HCT116 (cell line): Measurements from ENCODE around the gene NBPF6. TPM values are rescaled to one million over a fixed set of nuclear protein-coding genes. Genes with fewer than 3 reads are reported as not detected.
"Not testable (repeated sequence)": the region's sequence is repeated elsewhere in the genome, so short reads cannot be mapped to it uniquely, and the experiment has no call there.

Source experiments
- ATAC-seq: fragments of 200-7000 bp; cut with Tn5 transposase; 2 replicates; pipeline ENCODE4 v1.9.1; 2020; ENCODE audit warnings: mild to moderate bottlenecking, moderate library complexity
- Bru-seq: library from RNA; stranded (reverse); fragments of 400-500 nt; gene quantifications from one replicate; lab custom pipeline; 2021; lab: Mats Ljungman, UMichigan
- BruChase-seq, 2 experiments: library from RNA; stranded (reverse); fragments of 400-500 nt; gene quantifications; one replicate each; lab custom pipeline; 2021; lab: Mats Ljungman, UMichigan
- BruUV-seq: library from RNA; stranded (reverse); fragments of 400-500 nt; replicated peaks from 2 replicates; lab custom pipeline; 2021; lab: Mats Ljungman, UMichigan
- CTCF ChIA-PET: fragments of 300-600 bp; sonication (Branson Sonifier 250); formaldehyde crosslinking; loops from one replicate; lab custom pipeline; 2021; ENCODE audit warnings: antibody characterized with exemption; lab: Charles Lee
- POLR2A ChIA-PET: fragments of 300-600, 350-600 bp; sonication (Branson Sonifier 250); formaldehyde crosslinking; loops from one replicate; lab custom pipeline; 2021; ENCODE audit warnings: antibody characterized with exemption; lab: Charles Lee
- RAD21 ChIA-PET, 2 experiments: fragments of 300-600 bp; sonication (Branson Sonifier 250); formaldehyde crosslinking; loops; one replicate each; lab custom pipeline; 2023; ENCODE audit warnings: low total read pairs in 2 of 2; ENCODE audit not compliant: uncharacterized antibody in 2 of 2, unreplicated experiment in 2 of 2, low non-redundant PET in 1 of 2; lab: Charles Lee
- DNase-seq: peaks from one replicate; pipeline ENCODE4 v3.0.0-alpha.2; 2010; ENCODE audit warnings: low read depth, low spot score
- H2AFZ ChIP-seq: fragments of 200-600 bp; shearing (Covaris generic), sonication (generic); 2 replicates; pipeline ENCODE4 v1.6.1; 2017; ENCODE audit warnings: low read depth, mixed run types, mixed read lengths, antibody characterized with exemption, low read length; ENCODE audit not compliant: poor library complexity, severe bottlenecking
- H3K27ac ChIP-seq: 2 replicates; pipeline ENCODE4 v1.5.1; 2012; ENCODE audit warnings: low read depth, low read length
- H3K27me3 ChIP-seq: fragments of 200-600 bp; sonication (generic); 2 replicates; pipeline ENCODE4 v1.6.1; 2016; ENCODE audit warnings: mixed run types, low read length, mixed read lengths; ENCODE audit not compliant: insufficient read depth
- H3K36me3 ChIP-seq, 2 experiments: fragments of 200-500 bp in 1 of 2; fragments of 200-600 bp in 1 of 2; sonication (Bioruptor generic) in 1 of 2; sonication (generic) in 1 of 2; 2 replicates each; pipeline versions ENCODE4 v1.5.1 to v1.6.1; 2014 to 2016; ENCODE audit warnings: low read length in 2 of 2, inconsistent platforms in 1 of 2, mixed read lengths in 1 of 2, mixed run types in 1 of 2; ENCODE audit not compliant: insufficient read depth in 2 of 2, control insufficient read depth in 1 of 2
- H3K4me1 ChIP-seq, 2 experiments: fragments of 200-600 bp in 1 of 2; sonication (generic) in 1 of 2; 2 replicates each; pipeline versions ENCODE4 v1.5.1 to v1.6.1; 2012 to 2017; ENCODE audit warnings: low read length in 2 of 2, inconsistent platforms in 1 of 2, mild to moderate bottlenecking in 1 of 2, mixed read lengths in 1 of 2, mixed run types in 1 of 2, moderate library complexity in 1 of 2; ENCODE audit not compliant: insufficient read depth in 2 of 2, control insufficient read depth in 1 of 2
- H3K4me2 ChIP-seq: fragments of 200-600 bp; sonication (generic); 2 replicates; pipeline ENCODE4 v1.6.1; 2017; ENCODE audit warnings: mixed run types, low read length, mixed read lengths
- H3K4me3 ChIP-seq, 2 experiments: fragments of 200-600 bp in 1 of 2; sonication (generic) in 1 of 2; replicated peaks in 1 of 2; 2 replicates each; pipeline ENCODE4 v1.5.1; 2011 to 2016; ENCODE audit warnings: low read length in 2 of 2, control low read depth in 1 of 2, low read depth in 1 of 2, mild to moderate bottlenecking in 1 of 2, mixed read lengths in 1 of 2, mixed run types in 1 of 2
- H3K79me2 ChIP-seq: fragments of 200-600 bp; sonication (generic); 2 replicates; pipeline ENCODE4 v1.6.1; 2017; ENCODE audit warnings: mild to moderate bottlenecking, mixed run types, low read length, moderate library complexity, mixed read lengths; ENCODE audit not compliant: insufficient read depth
- H3K9ac ChIP-seq: fragments of 200-600 bp; sonication (generic); 2 replicates; pipeline ENCODE4 v1.6.1; 2016; ENCODE audit warnings: low read length, mixed read lengths
- H3K9me2 ChIP-seq: fragments of 200-600 bp; sonication (generic), shearing (Covaris generic); 2 replicates; pipeline ENCODE4 v1.6.1; 2017; ENCODE audit warnings: mixed run types, mild to moderate bottlenecking, moderate library complexity; ENCODE audit not compliant: insufficient read depth
- H3K9me3 ChIP-seq, 2 experiments: fragments of 200-500 bp in 1 of 2; fragments of 200-600 bp in 1 of 2; sonication (Bioruptor generic) in 1 of 2; sonication (generic) in 1 of 2; 2 replicates each; pipeline ENCODE4 v1.6.1; 2014 to 2017; ENCODE audit warnings: low read length in 2 of 2, mixed read lengths in 2 of 2, inconsistent platforms in 1 of 2, low read depth in 1 of 2, mild to moderate bottlenecking in 1 of 2, mixed run types in 1 of 2, moderate library complexity in 1 of 2; ENCODE audit not compliant: control insufficient read depth in 1 of 2, insufficient read depth in 1 of 2
- H4K20me1 ChIP-seq: fragments of 200-600 bp; sonication (generic), shearing (Covaris generic); 2 replicates; pipeline ENCODE4 v1.6.1; 2017; ENCODE audit warnings: mixed run types, mild to moderate bottlenecking, moderate library complexity; ENCODE audit not compliant: insufficient read depth
- intact Hi-C: fragments of 100-400 bp; cut with micrococcal nuclease; formaldehyde crosslinking; loops from 2 replicates; pipeline ENCODE4 v1.10.0; 2022
- long read RNA-seq: library from polyadenylated mRNA; unstranded; transcript quantifications from one replicate; pipeline ENCODE4 v2.0.0, GENCODE V29; 2021; ENCODE audit not compliant: unreplicated experiment
- polyA plus RNA-seq: library from polyadenylated mRNA; unstranded; fragments of >200 nt; gene quantifications from 2 replicates; pipeline ENCODE4 v1.2.1, GENCODE V29; 2012; ENCODE audit warnings: missing spikeins
- total RNA-seq: library from RNA; stranded (reverse); gene quantifications from one replicate; pipeline ENCODE4 v1.2.1, GENCODE V29; 2021; ENCODE audit not compliant: unreplicated experiment

NBPF6 gene
- total RNA-seq: not detected
- polyA plus RNA-seq: not detected in 2 replicates
- not detected for Bru-seq, nascent RNA
- percentile 5 among the genes with signal in this experiment for BruChase-seq, experiment 1, labeled RNA remaining after a 6-hour chase
- not detected for BruChase-seq, experiment 2, labeled RNA remaining after a 2-hour chase
- long read RNA-seq: 0 reads

- H3K9me2 ChIP-seq, BruUV-seq, intact Hi-C loops, RAD21 ChIA-PET, POLR2A ChIA-PET, H2AFZ ChIP-seq, H3K27me3 ChIP-seq, H3K9me3 ChIP-seq, H3K4me2 ChIP-seq, H3K9ac ChIP-seq, H3K36me3 ChIP-seq, H3K4me1 ChIP-seq, H3K79me2 ChIP-seq, H3K4me3 ChIP-seq, H3K27ac ChIP-seq, CTCF ChIA-PET, DNase-seq, ATAC-seq, H4K20me1 ChIP-seq: not testable (repeated sequence)
Observed at GRCh38 chr1:108450043-108450442, at the start of gene NBPF6. Gene NBPF6, plus strand, starts transcription at chr1:108450343. Its CDS starts 259 bp downstream, at chr1:108450602.

- H3K9me2 ChIP-seq, H3K9me3 ChIP-seq, H3K9ac ChIP-seq, H3K4me1 ChIP-seq, H3K4me2 ChIP-seq, CTCF ChIA-PET, H3K4me3 ChIP-seq, H3K79me2 ChIP-seq, H3K27me3 ChIP-seq, ATAC-seq, DNase-seq, H4K20me1 ChIP-seq, H3K36me3 ChIP-seq, RAD21 ChIA-PET, POLR2A ChIA-PET, H2AFZ ChIP-seq, intact Hi-C loops, H3K27ac ChIP-seq, BruUV-seq: not testable (repeated sequence)
Observed at GRCh38 chr1:108411098-108411833, 38.9 kb upstream of the NBPF6 start.

GRCh38 chr1:108420129-108420528, 30.0 kb upstream of the NBPF6 start:
- H4K20me1 ChIP-seq, H3K36me3 ChIP-seq, H3K27me3 ChIP-seq, H3K27ac ChIP-seq, H3K79me2 ChIP-seq, DNase-seq, H3K9me2 ChIP-seq, RAD21 ChIA-PET, H2AFZ ChIP-seq, H3K4me1 ChIP-seq, H3K9me3 ChIP-seq, CTCF ChIA-PET, H3K4me3 ChIP-seq, intact Hi-C loops, H3K9ac ChIP-seq, H3K4me2 ChIP-seq, POLR2A ChIA-PET, BruUV-seq, ATAC-seq: not testable (repeated sequence)

GRCh38 chr1:108421061-108421916, 28.9 kb upstream of the NBPF6 start:
- H3K9me2 ChIP-seq, H3K9ac ChIP-seq, H3K36me3 ChIP-seq, H3K4me2 ChIP-seq, RAD21 ChIA-PET, ATAC-seq, H3K4me3 ChIP-seq, DNase-seq, intact Hi-C loops, H3K79me2 ChIP-seq, H4K20me1 ChIP-seq, POLR2A ChIA-PET, CTCF ChIA-PET, H3K27ac ChIP-seq, H3K27me3 ChIP-seq, BruUV-seq, H3K9me3 ChIP-seq, H2AFZ ChIP-seq, H3K4me1 ChIP-seq: not testable (repeated sequence)
